ENCODE data around the gene HACD2. TPM values are rescaled to one million over a fixed set of nuclear protein-coding genes. Genes with fewer than 3 reads are reported as not detected.

The HACD2 gene
- total RNA-seq, 1 donor from 2014 or later: 30.4 TPM

DNA sequence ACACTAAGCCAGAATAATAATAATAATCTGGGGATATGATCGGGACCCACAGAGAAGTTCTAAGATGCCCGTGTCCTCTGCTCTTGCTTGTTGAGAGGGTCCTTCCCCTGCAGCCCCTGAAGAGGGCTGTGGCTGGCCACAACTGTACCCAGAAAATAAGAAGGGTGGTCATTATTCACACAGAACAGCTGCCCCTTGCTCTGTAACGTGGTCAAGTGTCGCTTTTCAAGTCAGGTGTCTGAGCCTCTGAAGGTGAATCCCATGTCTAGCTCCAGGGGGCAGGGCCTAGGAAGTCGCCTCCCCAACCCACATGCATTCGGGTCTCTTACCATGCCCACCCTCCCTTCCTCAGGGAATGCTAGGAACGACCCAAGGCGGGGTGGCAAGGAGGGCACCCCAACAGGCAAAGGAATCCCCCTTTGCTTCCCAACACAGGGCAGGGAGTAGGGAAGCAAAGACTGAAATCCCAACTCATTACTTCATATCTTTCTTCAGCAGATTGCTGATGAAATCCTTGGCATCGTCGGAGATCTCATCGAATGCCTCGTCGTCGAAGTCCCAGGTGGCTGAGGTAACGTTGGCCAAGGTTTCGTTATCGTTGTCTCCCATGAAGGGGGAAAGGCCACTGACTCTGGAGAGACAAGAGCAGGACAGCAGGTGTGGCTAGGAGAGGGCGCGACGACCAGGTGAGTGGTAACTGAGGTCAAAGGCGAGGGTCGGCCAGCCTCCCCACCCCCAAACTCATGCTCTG, 44.3 kb upstream of the HACD2 start:
- no peak for DNase-seq (ENCODE audit: extremely low spot score, unreplicated experiment)
- peaks cover 4% of the 10 kb centered on the region for H3K36me3 Mint-ChIP-seq
- TF ChIP-seq CTCF (conservative IDR thresholded peaks at IDR 0.05): no peak
- no peaks in the 10 kb centered on the region for H3K27me3 Mint-ChIP-seq
- H3K4me1 Mint-ChIP-seq (ENCODE audit: unreplicated experiment): peaks cover 16% of the 10 kb centered on the region
- H3K4me3 Mint-ChIP-seq: no peak overlapping the region
- H3K27ac Mint-ChIP-seq: no peak overlapping the region
- peaks cover 5% of the 10 kb centered on the region for H3K9me3 Mint-ChIP-seq

- Mint-ChIP-seq H3K27ac (no peak overlapping the region), H3K27me3 (no peaks in the 10 kb centered on the region), H3K4me3 (no peak overlapping the region), H3K4me1 (ENCODE audit: unreplicated experiment) (peaks cover 7% of the 10 kb centered on the region), H3K9me3 (peaks cover 5% of the 10 kb centered on the region), H3K36me3 (peaks cover 4% of the 10 kb centered on the region)
- no peak for TF ChIP-seq CTCF (conservative IDR thresholded peaks at IDR 0.05)
- DNase-seq (ENCODE audit: extremely low spot score, unreplicated experiment): no peak
Observed at GRCh38 chr3:123627673-123628670, 43.1 kb upstream of the HACD2 start.

- H3K27ac Mint-ChIP-seq: no peak overlapping the region
- no peak for DNase-seq (ENCODE audit: extremely low spot score, unreplicated experiment)
- no peak overlapping the region for H3K4me3 Mint-ChIP-seq
- peaks cover 5% of the 10 kb centered on the region for H3K4me1 Mint-ChIP-seq (ENCODE audit: unreplicated experiment)
- H3K27me3 Mint-ChIP-seq: no peaks in the 10 kb centered on the region
- TF ChIP-seq CTCF (conservative IDR thresholded peaks at IDR 0.05): no peak
- peaks cover 4% of the 10 kb centered on the region for H3K36me3 Mint-ChIP-seq
- peaks cover 5% of the 10 kb centered on the region for H3K9me3 Mint-ChIP-seq
Observed at GRCh38 chr3:123626881-123627280, 42.0 kb upstream of the HACD2 start.

DNA sequence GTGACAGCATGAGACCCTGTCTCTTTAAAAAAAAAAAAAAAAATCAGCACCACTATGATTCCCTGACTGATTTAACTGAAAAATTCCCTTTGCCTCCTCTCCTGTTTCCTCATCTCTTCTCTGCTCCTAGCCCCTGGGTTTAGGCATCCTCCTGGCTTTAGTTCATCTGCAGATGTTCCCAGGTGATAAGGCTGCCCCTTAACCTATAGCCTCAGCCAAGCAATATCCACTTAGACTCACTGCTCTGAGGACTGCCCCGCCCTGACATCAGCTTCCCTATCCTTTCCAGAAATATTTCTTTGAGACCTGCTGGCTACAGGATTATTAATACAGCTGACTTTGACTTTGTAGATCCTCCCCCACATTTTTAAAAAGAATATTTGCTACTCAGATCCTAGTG, 39.4 kb upstream of the HACD2 start:
- H3K9me3 Mint-ChIP-seq: peaks cover 5% of the 10 kb centered on the region
- no peak overlapping the region for H3K4me3 Mint-ChIP-seq
- H3K4me1 Mint-ChIP-seq (ENCODE audit: unreplicated experiment): peaks cover 13% of the 10 kb centered on the region
- TF ChIP-seq CTCF (conservative IDR thresholded peaks at IDR 0.05): no peak
- DNase-seq (ENCODE audit: extremely low spot score, unreplicated experiment): no peak
- no peak overlapping the region for H3K27ac Mint-ChIP-seq
- no peaks in the 10 kb centered on the region for H3K27me3 Mint-ChIP-seq
- peaks cover 4% of the 10 kb centered on the region for H3K36me3 Mint-ChIP-seq

DNA sequence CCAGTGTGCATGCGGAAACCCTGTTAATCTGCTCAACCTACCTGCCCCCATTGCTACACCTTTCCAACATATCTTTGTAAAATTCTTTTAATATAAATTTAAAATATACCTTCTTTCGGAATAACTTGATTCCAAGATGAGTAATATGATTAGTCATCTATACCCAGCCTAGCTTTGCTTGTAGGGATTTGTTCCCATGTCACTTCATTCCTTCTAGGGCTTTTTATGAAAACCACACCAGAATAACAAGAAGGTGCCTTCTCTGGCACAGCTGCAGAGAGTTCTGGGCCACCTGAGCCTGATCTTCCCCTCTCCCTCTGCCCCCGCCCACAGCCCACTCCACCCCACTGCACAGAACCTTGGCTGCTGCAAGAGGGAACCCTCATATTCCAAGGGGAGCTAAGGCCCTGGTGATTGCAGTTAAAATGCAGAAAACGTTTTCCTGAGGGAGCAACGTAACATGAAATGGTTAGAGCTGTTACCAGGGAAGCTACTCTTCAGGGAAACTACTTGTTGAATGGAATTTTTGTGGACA, 38.6 kb upstream of the HACD2 start:
- DNase-seq (ENCODE audit: extremely low spot score, unreplicated experiment): no peak
- no peak for TF ChIP-seq CTCF (conservative IDR thresholded peaks at IDR 0.05)
- H3K4me3 Mint-ChIP-seq: no peak overlapping the region
- no peak overlapping the region for H3K27ac Mint-ChIP-seq
- H3K36me3 Mint-ChIP-seq: peaks cover 4% of the 10 kb centered on the region
- H3K4me1 Mint-ChIP-seq (ENCODE audit: unreplicated experiment): peaks cover 13% of the 10 kb centered on the region
- no peaks in the 10 kb centered on the region for H3K27me3 Mint-ChIP-seq
- H3K9me3 Mint-ChIP-seq: peaks cover 5% of the 10 kb centered on the region
